H1 (cell line): ENCODE results near the gene POLR2I. TPM values are rescaled to one million over a fixed set of nuclear protein-coding genes. Genes with fewer than 3 reads are reported as not detected.

Source experiments
- CBX8 ChIP-seq: fragments of 300-800, 300-1000 bp; sonication (generic); IDR thresholded peaks from 2 replicates; pipeline ENCODE4 v1.7.1; 2016; ENCODE audit warnings: low read depth, low read length, borderline replicate concordance
- CHD7 ChIP-seq: fragments of 300-600 bp; sonication (generic); IDR thresholded peaks from 2 replicates; pipeline ENCODE4 v1.7.1; 2012; ENCODE audit warnings: low read length, moderate library complexity, mild to moderate bottlenecking, inconsistent platforms; ENCODE audit not compliant: insufficient replicate concordance
- CTBP2 ChIP-seq: IDR thresholded peaks from 2 replicates; pipeline ENCODE4 v1.7.0; 2011; ENCODE audit warnings: borderline replicate concordance, mild to moderate bottlenecking, moderate library complexity, mixed read lengths, low read length; ENCODE audit not compliant: insufficient read depth, insufficient read length
- GABPA ChIP-seq: IDR thresholded peaks from 2 replicates; pipeline ENCODE4 v1.6.1; 2011; ENCODE audit warnings: mild to moderate bottlenecking, low read length, moderate library complexity, borderline replicate concordance; ENCODE audit not compliant: insufficient read depth
- HDAC2 ChIP-seq, 2 experiments: fragments of 300-600 bp in 1 of 2; sonication (generic) in 1 of 2; IDR thresholded peaks; 2 replicates each; pipeline ENCODE4 v1.6.1; 2011 to 2012; ENCODE audit warnings: low read depth in 2 of 2, low read length in 2 of 2, mild to moderate bottlenecking in 2 of 2, moderate library complexity in 2 of 2, borderline replicate concordance in 1 of 2, inconsistent platforms in 1 of 2
- KDM4A ChIP-seq: IDR thresholded peaks from one replicate; pipeline ENCODE4 v1.7.1; 2012; ENCODE audit warnings: low read depth, mild to moderate bottlenecking, moderate library complexity, low read length, inconsistent platforms; ENCODE audit not compliant: severe bottlenecking
- MAFK ChIP-seq: IDR thresholded peaks from 2 replicates; pipeline ENCODE4 v1.6.1; 2012; ENCODE audit warnings: low read depth, mild to moderate bottlenecking, improper control_type of control experiment, low read length
- YY1 ChIP-seq: IDR thresholded peaks from 2 replicates; pipeline ENCODE4 v1.6.1; 2011; ENCODE audit warnings: low read depth, mild to moderate bottlenecking, low read length
- polyA plus RNA-seq, 7 experiments: library from polyadenylated mRNA; depleted of rRNA in 3 of 7; stranded (reverse) in 5 of 7; unstranded in 2 of 7; fragments of >200 nt in 5 of 7; fragments of 200-250 nt in 2 of 7; gene quantifications; 1 replicate in 5 of 7; 2 replicates in 1 of 7; 4 replicates in 1 of 7; pipeline versions ENCODE4 v1.2.1 to v1.2.3, GENCODE V29; 2011 to 2013; ENCODE audit warnings: missing spikeins in 2 of 7, mixed read lengths in 2 of 7
- total RNA-seq: library from RNA; stranded (reverse); fragmentation: NEBNext Ultra II Directional; extraction: Animal tissue kit (Norgen Biotek cat#: 25700); gene quantifications from 2 replicates; pipeline ENCODE4 v1.2.1, GENCODE V29; 2021

Gene POLR2I
- total and polyA plus RNA-seq, 2 of the 8 experiments (the other 6 are each of a cell fraction or from before 2014, with no cell fraction given): 143 to 150 TPM

- TF ChIP-seq CHD7 (no peak), HDAC2 (IDR thresholded peaks at IDR 0.05; ENCODE audit: borderline replicate concordance in 1 of 2, low read depth in 2 of 2, low read length in 2 of 2) (no peak), MAFK (no peak), KDM4A (no peak), CBX8 (no peak), CTBP2 (no peak), YY1 (no peak), GABPA (no peak)
Measured at GRCh38 chr19:36097036-36097435, 17.6 kb downstream of the POLR2I start (continued).
